ENCODE data around the gene DAAM1.

DNA sequence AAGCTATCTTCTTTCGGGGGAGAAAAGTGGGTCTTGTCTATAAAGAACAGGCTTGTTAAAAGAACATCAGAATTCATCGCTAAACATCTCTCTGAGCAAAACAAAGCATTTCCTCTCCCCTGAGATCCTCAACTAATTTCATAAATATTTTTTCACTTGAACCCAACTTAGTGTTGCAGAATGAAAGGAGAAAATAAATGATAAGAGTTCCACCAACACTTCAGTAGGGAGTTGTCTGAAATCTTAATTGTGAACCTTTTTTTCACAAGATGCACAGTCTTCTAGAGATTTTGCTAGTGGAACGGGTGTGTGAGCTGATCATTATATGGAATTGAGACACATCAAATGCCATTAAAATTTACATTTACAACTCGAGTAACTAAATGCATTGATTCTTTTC lies 1.3 kb upstream of the DAAM1 start:
- TF ChIP-seq PATZ1 (CRISPR knock-in tag; IDR thresholded peaks at IDR 0.05; ENCODE audit: borderline replicate concordance): no peak
- no peak for TF ChIP-seq BACH2 (CRISPR knock-in tag; IDR thresholded peaks at IDR 0.05; ENCODE audit: borderline replicate concordance)
- no peak for TF ChIP-seq ZFP3 (CRISPR knock-in tag; IDR thresholded peaks at IDR 0.05)
- TF ChIP-seq ISL1 (CRISPR knock-in tag; IDR thresholded peaks at IDR 0.05): no peak
- no peak for TF ChIP-seq CSRNP3 (CRISPR knock-in tag; IDR thresholded peaks at IDR 0.05)
- TF ChIP-seq POU6F1 (CRISPR knock-in tag; IDR thresholded peaks at IDR 0.05; ENCODE audit: borderline replicate concordance, low read depth): no peak

Measured in SK-N-SH treated with all-trans-retinoic acid at 6 μM for 48 hours (cell line).